Astrocyte of the cerebellum (primary cell): ENCODE results near the gene CLIP3.
"Not testable (repeated sequence)": the region's sequence is repeated elsewhere in the genome, so short reads cannot be mapped to it uniquely, and the experiment has no call there.

Experiments
- DNase-seq: peaks from one replicate; pipeline ENCODE4 v3.0.0-alpha.2; 2011; ENCODE audit warnings: low read depth
- H3K4me3 ChIP-seq: 2 replicates; pipeline ENCODE4 v1.5.1; 2011; ENCODE audit warnings: mild to moderate bottlenecking, low read depth, low read length, moderate library complexity
- in situ Hi-C: cut with HindIII; loops from 2 replicates; pipeline ENCODE4 v1.10.0; 2017; ENCODE audit warnings: low sequenced_read_pairs
- TF ChIP-seq, protein P1 (sequence below): IDR thresholded peaks from 2 replicates; pipeline ENCODE4 v1.5.1; 2012; ENCODE audit warnings: low read length, low read depth, moderate library complexity, mild to moderate bottlenecking; ENCODE audit errors: missing control alignments

Gene CLIP3

DNA sequence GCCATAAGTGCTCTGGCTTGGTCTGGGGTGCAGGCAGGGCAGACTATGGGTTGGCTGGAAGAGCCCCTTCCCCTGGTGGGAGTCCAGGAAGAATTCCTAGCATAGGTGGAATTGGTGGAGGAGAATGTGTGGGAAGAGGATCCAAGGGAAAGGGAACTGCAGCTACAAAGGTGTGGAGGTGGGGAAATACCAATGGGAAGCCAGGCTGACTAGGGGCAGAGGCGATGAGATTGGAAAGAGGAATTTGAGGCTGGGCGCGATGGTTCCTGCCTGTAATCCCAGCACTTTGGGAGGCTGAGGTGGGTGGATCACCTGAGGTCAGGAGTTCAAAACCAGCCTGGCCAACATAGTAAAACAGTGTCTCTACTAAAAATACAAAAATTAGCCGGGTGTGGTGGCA, 42.5 kb downstream of the CLIP3 start:
- in situ Hi-C loops: no loop called here
- TF ChIP-seq, protein P1, sequence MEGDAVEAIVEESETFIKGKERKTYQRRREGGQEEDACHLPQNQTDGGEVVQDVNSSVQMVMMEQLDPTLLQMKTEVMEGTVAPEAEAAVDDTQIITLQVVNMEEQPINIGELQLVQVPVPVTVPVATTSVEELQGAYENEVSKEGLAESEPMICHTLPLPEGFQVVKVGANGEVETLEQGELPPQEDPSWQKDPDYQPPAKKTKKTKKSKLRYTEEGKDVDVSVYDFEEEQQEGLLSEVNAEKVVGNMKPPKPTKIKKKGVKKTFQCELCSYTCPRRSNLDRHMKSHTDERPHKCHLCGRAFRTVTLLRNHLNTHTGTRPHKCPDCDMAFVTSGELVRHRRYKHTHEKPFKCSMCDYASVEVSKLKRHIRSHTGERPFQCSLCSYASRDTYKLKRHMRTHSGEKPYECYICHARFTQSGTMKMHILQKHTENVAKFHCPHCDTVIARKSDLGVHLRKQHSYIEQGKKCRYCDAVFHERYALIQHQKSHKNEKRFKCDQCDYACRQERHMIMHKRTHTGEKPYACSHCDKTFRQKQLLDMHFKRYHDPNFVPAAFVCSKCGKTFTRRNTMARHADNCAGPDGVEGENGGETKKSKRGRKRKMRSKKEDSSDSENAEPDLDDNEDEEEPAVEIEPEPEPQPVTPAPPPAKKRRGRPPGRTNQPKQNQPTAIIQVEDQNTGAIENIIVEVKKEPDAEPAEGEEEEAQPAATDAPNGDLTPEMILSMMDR: no peak
- H3K4me3 ChIP-seq: no peak overlapping the region
- DNase-seq: no peak

DNA sequence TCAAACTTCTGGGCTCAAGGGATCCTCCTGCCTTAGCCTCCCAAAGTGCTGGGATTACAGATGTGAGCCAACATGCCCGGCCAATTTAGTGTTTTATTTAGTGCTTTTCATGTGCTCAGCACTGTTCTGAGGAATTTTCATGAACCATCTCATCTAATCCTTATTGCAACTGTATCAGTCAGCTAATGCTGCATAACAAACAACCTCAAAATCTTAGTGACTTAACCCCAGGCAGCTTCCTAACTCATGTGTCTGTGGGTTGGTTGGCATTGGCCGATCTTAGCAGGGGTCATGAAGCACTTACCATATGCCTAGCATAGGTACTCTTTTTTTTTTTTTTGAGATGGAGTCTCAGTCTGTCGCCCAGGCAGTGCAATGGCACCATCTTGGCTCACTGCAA, 43.8 kb downstream of the CLIP3 start:
- in situ Hi-C loops: no loop called here
- no peak overlapping the region for H3K4me3 ChIP-seq
- TF ChIP-seq, protein P1: no peak
- no peak for DNase-seq

DNA sequence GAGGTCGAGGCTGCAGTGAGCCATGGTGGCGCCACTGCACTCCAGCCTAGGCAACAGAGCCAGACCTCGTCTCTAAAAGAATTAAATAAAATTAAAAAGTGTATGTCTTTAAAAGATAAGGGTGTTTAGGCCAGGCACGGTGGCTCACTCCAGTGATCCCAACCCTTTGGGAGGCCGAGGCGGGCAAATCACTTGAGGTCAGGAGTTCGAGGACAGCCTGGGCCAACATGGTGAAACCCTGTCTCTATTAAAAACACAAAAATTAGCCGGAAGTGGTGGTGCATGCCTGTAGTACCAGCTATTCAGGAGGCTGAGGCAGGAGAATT, 45.1 kb downstream of the CLIP3 start:
- DNase-seq: no peak
- no peak overlapping the region for H3K4me3 ChIP-seq
- in situ Hi-C loops: no loop called here
- TF ChIP-seq, protein P1: no peak

DNA sequence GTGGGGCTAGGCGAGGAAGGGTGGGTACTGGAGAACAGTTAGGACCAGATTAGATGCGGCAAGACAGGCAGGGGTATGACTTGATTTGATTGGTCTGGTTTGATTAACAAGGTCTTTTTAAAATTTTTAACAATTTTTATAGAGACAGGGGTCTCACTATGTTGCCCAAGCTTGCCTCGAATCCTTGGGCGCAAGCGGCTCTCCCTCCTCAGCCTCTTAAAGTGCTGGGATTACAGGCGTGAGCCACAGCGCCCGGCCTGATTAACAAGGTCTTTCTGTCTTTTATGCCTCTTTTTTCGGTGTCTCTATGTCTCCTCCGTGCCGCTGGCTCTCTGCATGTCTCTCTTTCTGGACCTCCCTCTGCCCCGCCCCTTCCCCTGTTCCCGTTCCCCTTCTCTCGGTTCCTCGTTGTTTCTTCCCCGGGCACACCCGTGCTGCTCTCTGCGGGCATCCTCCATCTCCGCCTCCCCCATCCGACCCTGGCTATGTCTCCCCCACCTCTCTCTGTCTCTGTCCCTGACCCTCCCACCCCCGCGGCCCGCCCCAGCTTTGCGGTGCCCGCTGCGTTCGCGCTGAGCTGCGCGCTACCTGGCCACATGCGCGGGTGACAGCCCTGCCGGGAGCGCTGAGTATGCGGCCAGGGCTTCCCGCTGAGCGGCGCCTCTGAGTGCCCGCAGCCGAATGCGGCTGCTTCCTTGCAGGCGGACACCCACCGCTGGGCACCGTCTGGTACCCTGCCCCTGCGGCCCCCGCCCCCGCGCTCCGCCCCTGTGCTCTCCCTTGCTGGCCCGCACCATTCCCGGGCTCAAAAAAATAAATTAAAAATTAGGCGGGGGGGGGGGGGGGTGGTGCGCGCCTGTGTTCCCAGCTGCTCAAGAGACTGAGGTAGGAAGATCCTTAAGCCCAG, 45.8 kb downstream of the CLIP3 start:
- DNase-seq: no peak
- in situ Hi-C loops: no loop called here
- peak overlapping the region; percentile 34 for H3K4me3 ChIP-seq
- TF ChIP-seq, protein P1: no peak

DNA sequence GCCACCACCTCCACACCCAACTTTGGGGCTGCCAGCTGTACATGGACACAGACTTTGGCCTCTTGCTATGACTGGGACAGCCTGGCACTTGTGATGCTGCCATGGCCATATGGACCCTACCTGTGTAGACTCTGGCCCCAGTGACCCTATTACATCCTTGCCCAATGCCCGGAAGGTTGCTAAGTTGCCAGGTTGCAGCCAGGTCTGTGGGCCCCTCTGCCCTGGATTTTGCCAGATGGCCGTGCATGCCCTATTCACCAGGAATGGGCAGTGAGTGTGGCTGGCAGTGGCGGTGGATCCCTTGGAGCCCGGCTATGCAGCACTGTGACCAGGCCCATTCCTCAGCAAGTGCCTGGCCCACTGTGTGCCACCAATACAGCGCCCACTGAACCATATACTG, 46.6 kb downstream of the CLIP3 start:
- TF ChIP-seq, protein P1: no peak
- in situ Hi-C loops: no loop called here
- no peak for DNase-seq
- no peak overlapping the region for H3K4me3 ChIP-seq

DNA sequence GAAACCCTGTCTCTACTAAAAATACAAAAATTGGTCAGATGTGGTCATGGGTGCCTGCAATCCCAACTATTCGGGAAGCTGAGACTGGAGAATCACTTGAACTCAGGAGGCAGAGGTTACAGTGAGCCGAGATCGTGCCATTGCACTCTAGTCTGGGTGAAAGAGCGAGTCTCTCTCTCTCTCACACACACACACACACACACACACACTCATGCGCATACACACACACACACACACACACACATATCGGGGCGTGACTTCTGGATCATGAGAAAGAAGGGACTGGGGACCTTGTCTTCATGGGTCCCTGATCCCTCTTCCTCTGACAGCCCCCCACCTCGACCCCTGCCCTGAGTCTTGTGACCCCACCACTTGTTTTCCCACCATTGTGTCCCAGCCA, 49.5 kb downstream of the CLIP3 start:
- DNase-seq: no peak
- TF ChIP-seq, protein P1: no peak
- no peak overlapping the region for H3K4me3 ChIP-seq
- in situ Hi-C loops: no loop called here

DNA sequence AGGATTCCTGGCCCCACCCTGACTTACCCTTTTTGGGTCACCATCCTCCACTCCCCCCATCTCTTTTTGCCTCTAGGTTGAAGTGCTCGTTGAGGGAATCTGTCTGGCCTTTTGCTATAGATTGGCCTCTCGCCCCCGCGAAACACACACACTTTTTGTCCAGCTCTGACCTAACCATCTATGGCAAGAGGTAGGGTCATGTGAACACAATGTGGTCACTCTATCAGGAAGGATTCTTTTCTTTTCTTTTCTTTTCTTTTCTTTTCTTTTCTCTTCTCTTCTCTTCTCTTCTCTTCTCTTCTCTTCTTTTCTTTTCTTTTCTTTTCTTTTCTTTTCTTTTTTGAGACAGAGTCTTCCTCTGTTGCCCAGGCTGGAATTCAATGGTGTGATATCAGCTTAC, 51.7 kb downstream of the CLIP3 start:
- in situ Hi-C loops, DNase-seq, H3K4me3 ChIP-seq: not testable (repeated sequence)
